Endodermal cell (in vitro differentiated cells): ENCODE results near the gene FBXL7. TPM values are rescaled to one million over a fixed set of nuclear protein-coding genes. Genes with fewer than 3 reads are reported as not detected.

ENCODE experiments used
- DNase-seq: peaks from one replicate; pipeline ENCODE4 v3.0.0-alpha.2; 2017
- H3K27ac ChIP-seq: 2 replicates; pipeline ENCODE4 v1.5.1; 2013; ENCODE audit warnings: mild to moderate bottlenecking, low read depth, low read length, moderate library complexity
- H3K27me3 ChIP-seq: 2 replicates; pipeline ENCODE4 v1.6.1; 2013; ENCODE audit warnings: mild to moderate bottlenecking, low read length, moderate library complexity; ENCODE audit not compliant: insufficient read depth, control insufficient read depth, poor library complexity, severe bottlenecking
- H3K36me3 ChIP-seq: 2 replicates; pipeline ENCODE4 v1.7.0; 2013; ENCODE audit warnings: mild to moderate bottlenecking, low read length, moderate library complexity; ENCODE audit not compliant: control insufficient read depth, insufficient read depth
- H3K4me1 ChIP-seq: one replicate; pipeline ENCODE4 v1.7.0; 2013; ENCODE audit warnings: low read length; ENCODE audit not compliant: control insufficient read depth, insufficient read depth
- H3K4me3 ChIP-seq: 2 replicates; pipeline ENCODE4 v1.5.1; 2013; ENCODE audit warnings: mild to moderate bottlenecking, low read length, moderate library complexity
- H3K9ac ChIP-seq: 2 replicates; pipeline ENCODE4 v1.6.1; 2013; ENCODE audit warnings: mild to moderate bottlenecking, low read length, moderate library complexity; ENCODE audit not compliant: poor library complexity, severe bottlenecking; ENCODE audit errors: extremely low read depth
- H3K9me3 ChIP-seq: 2 replicates; pipeline ENCODE4 v1.6.1; 2013; ENCODE audit warnings: mild to moderate bottlenecking, low read length, moderate library complexity; ENCODE audit not compliant: control insufficient read depth
- H3K27ac Mint-ChIP-seq: 2 replicates; pipeline ENCODE4 v1.8.0; 2020; ENCODE audit warnings: mixed read lengths
- H3K27me3 Mint-ChIP-seq: 2 replicates; pipeline ENCODE4 v1.8.0; 2021; ENCODE audit warnings: mild to moderate bottlenecking, mixed read lengths; ENCODE audit not compliant: insufficient read depth
- H3K36me3 Mint-ChIP-seq: 2 replicates; pipeline ENCODE4 v1.8.0; 2020; ENCODE audit warnings: low read depth, mixed read lengths
- H3K4me1 Mint-ChIP-seq: 2 replicates; pipeline ENCODE4 v1.8.0; 2020; ENCODE audit warnings: mixed read lengths
- H3K4me3 Mint-ChIP-seq: 2 replicates; pipeline ENCODE4 v1.8.0; 2020; ENCODE audit warnings: mild to moderate bottlenecking, moderate library complexity, mixed read lengths
- H3K9me3 Mint-ChIP-seq: 2 replicates; pipeline ENCODE4 v1.8.0; 2020; ENCODE audit warnings: mild to moderate bottlenecking, mixed read lengths
- WGBS, 2 experiments: methylation state at CpG; one replicate each; pipeline versions ENCODE4 v1.1.5 to v1.1.7; 2013; ENCODE audit warnings: missing lambda C conversion rate in 2 of 2, mixed read lengths in 1 of 2; ENCODE audit not compliant: insufficient coverage in 1 of 2, insufficient read length in 1 of 2; 5-methylcytosine and 5-hydroxymethylcytosine counted together
- total RNA-seq, 2 donors: library from RNA; stranded (reverse); fragmentation: NEBNext Ultra II Directional in 1 of 2; extraction: Animal tissue kit (Norgen Biotek cat#: 25700) in 1 of 2; gene quantifications; 2 replicates in 1 of 2; 3 replicates in 1 of 2; pipeline ENCODE4 v1.2.1, GENCODE V29; 2021
- TF ChIP-seq, protein P1 (sequence below): fragments of 200-600 bp; sonication (generic); conservative IDR thresholded peaks from 2 replicates; pipeline ENCODE4 v1.5.0; 2021; ENCODE audit warnings: antibody characterized with exemption, mild to moderate bottlenecking

Gene FBXL7
- total RNA-seq, 2 donors from 2014 or later = 12.9 to 13.2 TPM

DNA sequence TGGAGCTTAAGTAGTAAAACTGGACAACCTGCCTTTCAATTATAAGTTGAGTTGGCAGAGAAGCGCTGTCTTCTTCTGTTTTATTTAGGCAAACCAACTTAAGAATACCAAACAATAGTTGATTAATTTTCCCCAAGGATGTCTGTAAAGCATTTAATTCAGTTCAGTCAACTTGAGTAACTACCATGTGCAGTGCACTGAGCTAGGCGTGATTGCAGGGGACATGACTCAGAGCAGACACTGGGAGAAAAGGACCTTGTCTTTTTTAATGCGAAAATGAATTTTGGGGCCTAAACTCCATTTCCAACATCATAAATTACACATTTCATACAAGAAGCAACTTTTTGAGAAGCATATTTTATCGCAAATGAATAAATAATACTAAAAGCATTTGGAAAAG, 66.3 kb downstream of the FBXL7 start:
- Histone ChIP-seq H3K9me3 (peaks cover 7% of the 10 kb centered on the region), H3K4me3 (no peak overlapping the region), H3K4me1 (no peaks in the 10 kb centered on the region), H3K36me3 (no peaks in the 10 kb centered on the region), H3K27me3 (no peaks in the 10 kb centered on the region), H3K9ac (no peak overlapping the region), H3K27ac (no peak overlapping the region)
- TF ChIP-seq, protein P1, sequence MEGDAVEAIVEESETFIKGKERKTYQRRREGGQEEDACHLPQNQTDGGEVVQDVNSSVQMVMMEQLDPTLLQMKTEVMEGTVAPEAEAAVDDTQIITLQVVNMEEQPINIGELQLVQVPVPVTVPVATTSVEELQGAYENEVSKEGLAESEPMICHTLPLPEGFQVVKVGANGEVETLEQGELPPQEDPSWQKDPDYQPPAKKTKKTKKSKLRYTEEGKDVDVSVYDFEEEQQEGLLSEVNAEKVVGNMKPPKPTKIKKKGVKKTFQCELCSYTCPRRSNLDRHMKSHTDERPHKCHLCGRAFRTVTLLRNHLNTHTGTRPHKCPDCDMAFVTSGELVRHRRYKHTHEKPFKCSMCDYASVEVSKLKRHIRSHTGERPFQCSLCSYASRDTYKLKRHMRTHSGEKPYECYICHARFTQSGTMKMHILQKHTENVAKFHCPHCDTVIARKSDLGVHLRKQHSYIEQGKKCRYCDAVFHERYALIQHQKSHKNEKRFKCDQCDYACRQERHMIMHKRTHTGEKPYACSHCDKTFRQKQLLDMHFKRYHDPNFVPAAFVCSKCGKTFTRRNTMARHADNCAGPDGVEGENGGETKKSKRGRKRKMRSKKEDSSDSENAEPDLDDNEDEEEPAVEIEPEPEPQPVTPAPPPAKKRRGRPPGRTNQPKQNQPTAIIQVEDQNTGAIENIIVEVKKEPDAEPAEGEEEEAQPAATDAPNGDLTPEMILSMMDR = no peak
- DNase-seq = no peak
- H3K9me3 Mint-ChIP-seq = peaks cover 4% of the 10 kb centered on the region
- peaks cover 3% of the 10 kb centered on the region for H3K36me3 Mint-ChIP-seq
- no peaks in the 10 kb centered on the region for H3K27me3 Mint-ChIP-seq
- WGBS, 2 experiments = 86 to 93% methylated on average over 3 to 4 of the region's 4 CpGs
- no peak overlapping the region for H3K27ac Mint-ChIP-seq
- no peak overlapping the region for H3K4me3 Mint-ChIP-seq
- H3K4me1 Mint-ChIP-seq = no peaks in the 10 kb centered on the region

DNA sequence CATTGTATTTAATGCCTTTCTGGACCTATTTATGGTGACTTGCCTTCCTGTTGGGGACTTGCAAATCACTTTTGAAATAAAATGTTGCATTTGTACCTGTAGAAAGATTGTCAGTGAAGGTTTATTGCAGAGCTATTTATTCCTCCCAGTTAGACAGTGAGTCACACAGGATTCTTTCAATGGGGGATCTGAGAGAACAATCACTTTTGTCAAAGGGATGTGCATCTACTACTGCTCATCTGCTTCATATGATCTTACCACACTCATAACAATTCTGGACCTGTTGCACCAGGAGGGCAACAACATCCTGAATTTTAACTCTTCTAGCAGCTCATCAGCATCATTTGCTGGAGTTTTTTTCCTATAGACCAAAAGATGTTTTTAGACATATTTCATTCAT, 66.8 kb downstream of the FBXL7 start:
- Mint-ChIP-seq H3K36me3 (no peaks in the 10 kb centered on the region), H3K4me3 (no peak overlapping the region), H3K9me3 (no peaks in the 10 kb centered on the region), H3K4me1 (no peaks in the 10 kb centered on the region), H3K27ac (no peak overlapping the region), H3K27me3 (no peaks in the 10 kb centered on the region)
- H3K36me3 ChIP-seq = no peaks in the 10 kb centered on the region
- TF ChIP-seq, protein P1 = no peak
- no peaks in the 10 kb centered on the region for H3K4me1 ChIP-seq
- H3K9me3 ChIP-seq = peaks cover 2% of the 10 kb centered on the region
- no peak overlapping the region for H3K27ac ChIP-seq
- no peak overlapping the region for H3K4me3 ChIP-seq
- no peak for DNase-seq
- no peaks in the 10 kb centered on the region for H3K27me3 ChIP-seq
- no peak overlapping the region for H3K9ac ChIP-seq

DNA sequence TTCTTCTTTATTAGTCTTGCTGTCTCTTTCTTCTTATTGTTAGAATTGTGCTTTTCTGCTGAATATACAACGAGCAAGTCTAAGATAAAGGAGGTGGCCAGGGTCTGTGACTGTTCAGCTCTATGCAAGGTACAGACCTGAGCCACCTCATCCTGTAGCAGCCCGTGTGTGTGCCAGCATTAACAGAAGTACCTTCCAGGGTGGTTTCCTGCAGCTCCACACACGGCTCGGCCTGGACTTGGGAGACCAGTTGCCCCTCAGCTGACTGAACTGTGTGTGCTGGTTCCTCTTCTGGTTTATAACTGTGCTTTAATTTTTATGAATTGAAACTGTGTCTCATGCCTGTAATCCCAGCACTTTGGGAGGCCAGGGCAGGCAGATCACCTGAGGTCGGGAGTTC, 70.5 kb downstream of the FBXL7 start:
- TF ChIP-seq, protein P1 = no peak
- H3K4me1 Mint-ChIP-seq = peaks cover 6% of the 10 kb centered on the region
- H3K4me3 Mint-ChIP-seq = no peak overlapping the region
- no peaks in the 10 kb centered on the region for H3K9me3 Mint-ChIP-seq
- H3K27me3 ChIP-seq = no peaks in the 10 kb centered on the region
- H3K4me3 ChIP-seq = no peak overlapping the region
- no peak for DNase-seq
- no peaks in the 10 kb centered on the region for H3K9me3 ChIP-seq
- no peaks in the 10 kb centered on the region for H3K36me3 Mint-ChIP-seq
- WGBS, 2 experiments = 89 to 100% methylated on average over 2 to 5 of the region's 5 CpGs
- H3K9ac ChIP-seq = no peak overlapping the region
- no peak overlapping the region for H3K27ac Mint-ChIP-seq
- no peaks in the 10 kb centered on the region for H3K27me3 Mint-ChIP-seq
- no peaks in the 10 kb centered on the region for H3K4me1 ChIP-seq
- H3K27ac ChIP-seq = no peak overlapping the region
- H3K36me3 ChIP-seq = no peaks in the 10 kb centered on the region
